NT2/D1 (cell line): Measurements from ENCODE around the gene NSF.
"Not testable (repeated sequence)": the region's sequence is repeated elsewhere in the genome, so short reads cannot be mapped to it uniquely, and the experiment has no call there.

Source experiments
- DNase-seq: peaks from one replicate; pipeline ENCODE4 v3.0.0-alpha.2; 2011; ENCODE audit warnings: low read depth, low spot score
- H3K27me3 ChIP-seq: 2 replicates; pipeline ENCODE4 v1.6.0; 2011; ENCODE audit warnings: mild to moderate bottlenecking; ENCODE audit not compliant: insufficient read length, insufficient read depth
- H3K36me3 ChIP-seq: 2 replicates; pipeline ENCODE4 v1.6.1; 2011; ENCODE audit warnings: mild to moderate bottlenecking, low read length, mixed read lengths; ENCODE audit not compliant: insufficient read depth, insufficient read length
- H3K4me1 ChIP-seq: 2 replicates; pipeline ENCODE4 v1.5.1; 2011; ENCODE audit not compliant: insufficient read depth, insufficient read length
- H3K4me3 ChIP-seq: 2 replicates; pipeline ENCODE4 v1.5.1; 2011; ENCODE audit warnings: low read depth; ENCODE audit not compliant: insufficient read length
- H3K9ac ChIP-seq: 2 replicates; pipeline ENCODE4 v1.6.0; 2011; ENCODE audit warnings: low read depth; ENCODE audit not compliant: insufficient read length
- H3K9me3 ChIP-seq: 2 replicates; pipeline ENCODE4 v1.5.1; 2011; ENCODE audit warnings: mild to moderate bottlenecking, low read length; ENCODE audit not compliant: insufficient read depth
- SUZ12 ChIP-seq: IDR thresholded peaks from 2 replicates; pipeline ENCODE4 v1.6.1; 2011; ENCODE audit not compliant: insufficient read length, insufficient read depth; ENCODE audit errors: extremely low read depth
- YY1 ChIP-seq: IDR thresholded peaks from 2 replicates; pipeline ENCODE4 v1.6.1; 2011; ENCODE audit not compliant: insufficient read length, insufficient read depth
- ZNF274 ChIP-seq: IDR thresholded peaks from 2 replicates; pipeline ENCODE4 v1.6.1; 2011; ENCODE audit warnings: mild to moderate bottlenecking, low read depth, low read length

Gene NSF

DNA sequence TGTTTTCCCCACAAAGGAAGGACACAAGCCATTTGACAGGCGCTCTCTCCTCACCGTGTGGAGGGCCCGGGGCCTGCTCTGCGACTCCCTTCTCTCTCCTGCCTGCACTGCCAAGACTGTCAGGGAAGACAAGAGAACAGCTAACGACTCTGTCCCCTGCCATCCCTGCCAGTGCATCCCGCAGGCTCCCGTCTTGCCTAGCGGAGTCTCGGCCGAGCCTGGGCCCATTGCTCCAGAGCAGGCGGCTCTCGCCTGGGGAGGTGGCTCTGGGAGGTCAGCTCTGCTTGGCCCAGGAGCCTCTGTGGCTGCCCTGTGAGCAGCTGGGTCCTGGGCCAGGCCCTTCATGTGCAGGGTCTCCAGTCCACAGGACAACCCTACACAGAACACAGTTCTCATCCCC lies 175.0 kb downstream of the NSF start:
- Histone ChIP-seq H3K4me1 (peaks cover 27% of the 10 kb centered on the region), H3K9ac (no peak overlapping the region), H3K27me3 (peaks cover 45% of the 10 kb centered on the region), H3K36me3 (peaks cover 42% of the 10 kb centered on the region), H3K4me3 (no peak overlapping the region), H3K9me3 (no peaks in the 10 kb centered on the region)
- no peak for TF ChIP-seq YY1
- no peak for TF ChIP-seq ZNF274
- TF ChIP-seq SUZ12 = no peak
- DNase-seq = no peak

DNA sequence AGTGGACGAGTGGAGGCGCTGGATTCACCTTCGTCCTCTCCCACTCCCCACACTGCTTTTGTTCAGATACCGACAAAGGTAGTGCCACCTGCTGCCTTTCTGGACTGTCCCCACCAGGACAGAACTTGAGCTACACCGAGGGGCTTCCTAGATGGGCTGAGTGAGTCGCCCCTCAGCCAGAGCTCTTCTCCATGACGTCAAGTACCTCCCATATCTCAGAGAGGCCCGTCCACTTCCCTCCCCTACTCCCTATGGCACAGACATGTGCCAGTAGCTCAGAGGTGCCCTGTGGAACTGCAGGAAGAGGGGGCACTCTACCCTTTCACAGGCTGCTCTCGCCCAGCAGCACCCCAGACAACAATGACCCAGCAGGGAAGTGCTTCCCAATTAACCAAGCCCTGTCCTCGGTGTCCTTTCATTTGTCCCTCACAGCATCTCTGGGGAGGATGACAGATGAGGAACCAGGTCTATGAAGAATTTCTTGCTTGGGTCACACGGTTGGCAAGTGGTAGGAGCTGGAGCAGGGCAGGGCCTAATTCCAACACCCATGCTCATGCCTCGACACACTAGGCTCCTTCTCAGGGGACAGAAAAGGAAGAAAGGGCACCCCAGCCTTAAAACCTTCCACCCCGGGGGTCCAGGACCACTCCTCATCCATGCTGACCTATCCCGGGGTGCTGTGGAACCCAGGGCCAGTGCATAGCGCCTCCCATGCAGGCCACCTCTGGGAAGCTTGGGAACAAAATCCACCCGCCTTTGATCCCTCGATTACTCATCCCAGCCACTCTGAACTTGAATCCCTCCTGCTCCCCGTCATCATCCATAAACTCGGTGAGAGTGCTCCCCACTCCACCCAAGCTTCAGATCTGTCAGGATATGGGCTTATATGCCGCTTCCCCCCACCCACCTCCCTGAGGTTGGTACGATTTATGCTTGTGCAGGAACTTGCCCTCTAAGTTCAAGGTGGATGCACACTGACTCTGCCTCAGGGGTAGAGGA lies 176.3 kb downstream of the NSF start:
- Histone ChIP-seq H3K27me3 (peaks cover 51% of the 10 kb centered on the region), H3K9ac (no peak overlapping the region), H3K9me3 (no peaks in the 10 kb centered on the region), H3K4me1 (peaks cover 31% of the 10 kb centered on the region), H3K4me3 (no peak overlapping the region), H3K36me3 (peaks cover 39% of the 10 kb centered on the region)
- DNase-seq = no peak
- TF ChIP-seq ZNF274 (no peak), YY1 (no peak), SUZ12 (no peak)

DNA sequence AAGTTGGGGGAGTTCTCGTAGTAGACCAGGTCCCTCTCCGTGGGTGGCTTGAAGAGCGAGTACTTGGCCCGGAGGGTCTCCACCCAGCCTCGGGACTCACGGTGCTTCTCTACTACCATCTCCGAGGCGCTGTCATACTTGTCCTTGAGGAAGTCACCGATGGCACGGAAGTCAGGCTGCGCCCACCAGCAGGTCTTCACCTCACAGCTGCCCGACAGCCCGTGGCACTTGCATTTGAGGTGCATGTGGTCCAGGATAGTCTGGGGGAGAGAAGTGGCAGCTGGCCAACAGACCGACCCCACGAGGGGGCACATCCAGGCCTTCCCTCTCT lies 178.0 kb downstream of the NSF start:
- Histone ChIP-seq H3K27me3 (peaks cover 59% of the 10 kb centered on the region), H3K9me3 (no peaks in the 10 kb centered on the region), H3K36me3 (peaks cover 30% of the 10 kb centered on the region), H3K4me1 (peaks cover 37% of the 10 kb centered on the region), H3K4me3 (no peak overlapping the region), H3K9ac (no peak overlapping the region)
- DNase-seq = no peak
- no peak for TF ChIP-seq YY1
- no peak for TF ChIP-seq SUZ12
- no peak for TF ChIP-seq ZNF274

DNA sequence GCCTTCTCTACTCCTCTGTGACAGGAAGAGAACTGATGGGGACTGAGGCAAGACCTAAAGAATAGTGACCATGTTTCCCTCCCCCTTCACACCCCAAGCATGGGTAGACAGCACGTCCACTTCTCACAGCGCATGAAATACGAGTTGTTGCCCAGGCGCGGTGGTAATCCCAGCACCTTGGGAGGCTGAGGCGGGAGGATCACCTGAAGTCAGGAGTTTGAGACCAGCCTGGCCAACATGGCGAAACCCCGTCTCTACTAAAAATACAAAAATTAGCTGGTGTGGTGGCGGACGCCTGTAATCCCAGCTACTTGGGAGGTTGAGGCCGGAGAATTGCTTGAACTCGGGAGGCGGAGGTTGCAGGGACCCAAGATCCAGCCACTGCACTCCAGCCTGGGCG lies 178.4 kb downstream of the NSF start:
- not testable (repeated sequence) for H3K4me3 ChIP-seq, H3K9ac ChIP-seq, DNase-seq, H3K9me3 ChIP-seq
- Histone ChIP-seq H3K36me3 (peaks cover 30% of the 10 kb centered on the region), H3K4me1 (peaks cover 41% of the 10 kb centered on the region), H3K27me3 (peaks cover 63% of the 10 kb centered on the region)

DNA sequence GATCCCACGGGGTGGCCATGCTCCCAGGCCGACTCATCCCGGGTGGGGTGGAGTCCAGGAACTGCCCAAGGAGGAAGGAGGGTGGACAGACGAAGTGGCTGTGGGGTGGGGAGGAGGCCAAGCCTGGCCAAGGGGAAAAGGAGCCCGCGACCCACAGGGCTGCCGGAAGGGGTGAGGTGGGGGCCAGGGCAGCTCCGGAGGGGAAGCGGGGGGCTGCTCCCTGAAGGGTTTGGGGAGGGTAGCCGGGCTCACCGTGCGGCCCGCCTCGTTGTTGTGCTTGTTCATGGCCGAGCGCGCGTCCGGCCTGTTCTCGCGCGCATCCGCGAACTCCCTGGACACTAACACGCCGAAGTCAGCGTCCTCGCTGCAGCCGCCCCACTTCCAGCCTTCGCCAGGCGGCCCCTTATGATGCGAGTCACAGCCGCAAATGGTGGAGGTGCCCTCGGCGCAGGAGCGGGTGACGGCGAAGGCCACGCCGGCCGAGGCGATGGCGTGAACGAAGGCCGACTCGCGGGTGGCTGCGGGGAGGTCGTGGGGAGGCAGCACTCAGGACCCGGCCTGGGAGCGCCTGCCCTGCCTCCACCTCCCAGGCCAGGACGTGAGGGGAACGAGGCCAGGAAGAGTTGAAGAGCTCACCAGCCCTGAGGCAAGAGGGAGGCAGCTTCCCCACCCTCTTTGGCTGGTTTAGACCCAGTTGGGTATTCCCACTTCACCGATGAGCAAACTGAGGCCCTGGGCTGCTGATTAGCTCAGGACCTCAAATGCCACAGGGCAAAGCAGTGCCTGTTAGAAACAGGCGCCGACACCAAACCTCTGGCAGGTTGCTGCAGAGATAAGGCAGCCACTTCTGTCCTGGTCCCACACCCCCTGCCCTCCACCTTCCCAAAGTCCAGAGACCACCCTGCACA lies 179.3 kb downstream of the NSF start:
- Histone ChIP-seq H3K9me3 (no peaks in the 10 kb centered on the region), H3K4me3 (peak overlapping the region; percentile 40), H3K9ac (peak overlapping the region; percentile 72), H3K27me3 (peaks cover 72% of the 10 kb centered on the region), H3K36me3 (peaks cover 27% of the 10 kb centered on the region), H3K4me1 (peaks cover 38% of the 10 kb centered on the region)
- TF ChIP-seq SUZ12 = no peak
- TF ChIP-seq YY1 = no peak
- TF ChIP-seq ZNF274 = no peak
- no peak for DNase-seq

DNA sequence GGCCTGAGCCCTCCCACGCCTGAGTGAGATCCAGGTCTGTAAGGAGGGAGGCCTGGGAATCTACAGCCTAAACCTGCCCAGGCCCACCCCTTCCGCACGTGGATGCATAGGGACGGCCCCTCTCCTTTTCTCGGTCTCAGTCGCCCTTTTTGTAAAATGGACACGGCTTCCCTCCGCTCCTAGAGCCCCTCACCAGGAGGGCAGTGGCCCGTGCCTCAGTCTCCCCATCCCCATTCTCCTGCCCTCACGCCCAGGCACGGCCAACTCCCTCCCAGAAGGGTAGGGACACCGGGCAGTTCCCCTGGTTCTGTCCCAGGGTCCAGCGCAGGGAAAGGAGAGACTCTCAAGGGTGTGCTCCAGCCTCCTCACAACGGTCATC lies 180.0 kb downstream of the NSF start:
- Histone ChIP-seq H3K4me3 (peak overlapping the region; percentile 40), H3K4me1 (peaks cover 35% of the 10 kb centered on the region), H3K36me3 (peaks cover 27% of the 10 kb centered on the region), H3K9me3 (no peaks in the 10 kb centered on the region), H3K9ac (peak overlapping the region; percentile 72), H3K27me3 (peaks cover 77% of the 10 kb centered on the region)
- DNase-seq = no peak
- TF ChIP-seq YY1 = no peak
- TF ChIP-seq SUZ12 = no peak
- TF ChIP-seq ZNF274 = no peak
